PC-3 (cell line): ENCODE results near the gene UBE2Q2. TPM values are rescaled to one million over a fixed set of nuclear protein-coding genes. Genes with fewer than 3 reads are reported as not detected.
A peak's percentile ranks its signal among the peaks of the same experiment; 100 is the strongest.

Experiments
- ATAC-seq: fragments of 200-7000 bp; cut with Tn5 transposase; 2 replicates; pipeline ENCODE4 v1.9.1; 2020; ENCODE audit warnings: mild to moderate bottlenecking, moderate library complexity
- BruUV-seq: library from RNA; stranded (reverse); fragments of 400-500 nt; replicated peaks from 2 replicates; lab custom pipeline; 2021; lab: Mats Ljungman, UMichigan
- CTCF ChIA-PET: fragments of 300-600 bp; sonication (Branson Sonifier 250); formaldehyde crosslinking; loops from one replicate; lab custom pipeline; 2022; ENCODE audit warnings: antibody characterized with exemption; lab: Charles Lee
- POLR2A ChIA-PET: fragments of 300-600 bp; sonication (Branson Sonifier 250); formaldehyde crosslinking; loops from one replicate; lab custom pipeline; 2022; ENCODE audit warnings: antibody characterized with exemption; ENCODE audit not compliant: unreplicated experiment; lab: Charles Lee
- DNase-seq: peaks from one replicate; pipeline ENCODE4 v3.0.0-alpha.2; 2015
- H2AFZ ChIP-seq: fragments of 300-600 bp; sonication (generic); 2 replicates; pipeline ENCODE4 v1.6.0; 2016; ENCODE audit warnings: antibody characterized with exemption, low read length
- H3F3A ChIP-seq: fragments of 300-600 bp; sonication (generic); one replicate; pipeline ENCODE4 v1.6.0; 2017; ENCODE audit warnings: antibody characterized with exemption, low read length, control low read depth, mild to moderate bottlenecking; ENCODE audit not compliant: unreplicated experiment
- H3K27ac ChIP-seq: fragments of 300-600 bp; sonication (generic); 2 replicates; pipeline ENCODE4 v1.5.1; 2016; ENCODE audit warnings: mild to moderate bottlenecking, low read length
- H3K27me3 ChIP-seq: fragments of 300-600 bp; sonication (generic); 2 replicates; pipeline ENCODE4 v1.6.1; 2016; ENCODE audit warnings: low read length, mixed read lengths
- H3K36me3 ChIP-seq: fragments of 300-600 bp; sonication (generic); 2 replicates; pipeline ENCODE4 v1.6.1; 2016; ENCODE audit warnings: low read depth, mixed run types, low read length, mixed read lengths
- H3K4me1 ChIP-seq: fragments of 300-600 bp; sonication (generic); 2 replicates; pipeline ENCODE4 v1.5.1; 2016; ENCODE audit warnings: low read length; ENCODE audit not compliant: insufficient read depth
- H3K4me2 ChIP-seq: fragments of 300-600 bp; sonication (generic); 2 replicates; pipeline ENCODE4 v1.6.0; 2016; ENCODE audit warnings: low read length
- H3K4me3 ChIP-seq: fragments of 300-600 bp; sonication (generic); 2 replicates; pipeline ENCODE4 v1.5.1; 2016; ENCODE audit warnings: mild to moderate bottlenecking, low read length, mixed read lengths
- H3K79me2 ChIP-seq: fragments of 300-600 bp; sonication (generic); 2 replicates; pipeline ENCODE4 v1.6.1; 2017; ENCODE audit warnings: low read length, mixed read lengths
- H3K9ac ChIP-seq: fragments of 300-600 bp; sonication (generic); 2 replicates; pipeline ENCODE4 v1.6.0; 2016; ENCODE audit warnings: mild to moderate bottlenecking, low read length
- H3K9me2 ChIP-seq: fragments of 300-600 bp; sonication (generic); replicated peaks from 2 replicates; pipeline ENCODE4 v1.6.1; 2016; ENCODE audit warnings: mixed run types, low read length, mixed read lengths
- H3K9me3 ChIP-seq: fragments of 300-600 bp; sonication (generic); 2 replicates; pipeline ENCODE4 v1.6.1; 2016; ENCODE audit warnings: low read length, mixed read lengths
- H4K20me1 ChIP-seq: fragments of 300-600 bp; sonication (generic); 2 replicates; pipeline ENCODE4 v1.6.1; 2016; ENCODE audit warnings: low read length, mixed read lengths
- CTCF ChIP-seq: fragments of 300-600 bp; sonication (generic); conservative IDR thresholded peaks from 2 replicates; pipeline ENCODE4 v1.5.1; 2017; ENCODE audit warnings: antibody characterized with exemption, low read depth, mild to moderate bottlenecking, low read length
- EZH2 ChIP-seq: fragments of 300-600 bp; sonication (generic); IDR thresholded peaks from one replicate; pipeline ENCODE4 v1.6.1; 2017; ENCODE audit warnings: antibody characterized with exemption, mild to moderate bottlenecking, low read length; ENCODE audit not compliant: unreplicated experiment
- EZH2phosphoT487 ChIP-seq: fragments of 300-600 bp; sonication (generic); IDR thresholded peaks from 2 replicates; pipeline ENCODE4 v1.6.1; 2018; ENCODE audit warnings: mild to moderate bottlenecking, antibody characterized with exemption, low read length, borderline replicate concordance
- intact Hi-C: fragments of 100-400 bp; cut with micrococcal nuclease; formaldehyde crosslinking; loops from 2 replicates; pipeline ENCODE4 v1.9.0; 2023
- total RNA-seq: library from RNA; depleted of rRNA; stranded (reverse); fragments of >200 nt; gene quantifications from 2 replicates; pipeline ENCODE4 v1.2.3, GENCODE V29; 2014

Gene UBE2Q2
- total RNA-seq, 1 experiment from 2014 or later, result 20.3 TPM

- Histone ChIP-seq H3K79me2 (no peaks in the 10 kb centered on the region), H3K36me3 (0 out of 2 replicates have a peak, but pooled peaks cover 4% of the 10 kb centered on the region), H3K4me2 (no peak overlapping the region), H3K9ac (no peak overlapping the region), H2AFZ (no peak overlapping the region), H3K4me3 (no peak overlapping the region), H3K9me2 (no peaks in the 10 kb centered on the region), H3K4me1 (no peaks in the 10 kb centered on the region), H4K20me1 (no peaks in the 10 kb centered on the region), H3K27ac (no peak overlapping the region), H3F3A (no peaks in the 10 kb centered on the region), H3K27me3 (no peaks in the 10 kb centered on the region), H3K9me3 (no peaks in the 10 kb centered on the region)
- TF ChIP-seq EZH2phosphoT487, result no peak
- no peak for TF ChIP-seq CTCF
- TF ChIP-seq EZH2, result no peak
- no TSS peak for BruUV-seq
- ChIA-PET CTCF (no interaction called here), POLR2A (no interaction called here)
- intact Hi-C loops, result no loop called here
- DNase-seq (no peak), ATAC-seq (no peak)
Measured at GRCh38 chr15:75942464-75942863, 99.2 kb downstream of the UBE2Q2 start.

DNA sequence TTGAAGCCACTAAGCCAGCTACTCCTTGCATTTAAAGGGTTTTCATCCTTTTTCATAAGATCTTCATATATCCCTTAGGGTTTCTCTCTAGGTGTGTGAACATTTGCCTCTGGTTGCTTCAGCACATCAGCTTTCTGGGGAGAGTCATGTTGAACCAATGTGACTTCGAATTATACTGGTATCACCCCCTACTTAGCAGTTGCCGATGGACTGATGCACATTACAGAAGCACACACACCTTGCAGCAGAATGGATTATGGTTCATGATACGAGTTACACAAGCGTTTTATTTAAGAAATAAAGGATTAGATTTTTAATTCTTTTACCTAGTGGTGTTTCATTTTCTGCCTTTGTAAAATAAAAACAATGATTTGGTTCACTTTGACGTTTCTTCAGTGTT is 100.0 kb downstream of the UBE2Q2 start:
- no TSS peak for BruUV-seq
- no peak overlapping the region for H3K9ac ChIP-seq
- no peaks in the 10 kb centered on the region for H3K9me2 ChIP-seq
- H3K9me3 ChIP-seq, result no peaks in the 10 kb centered on the region
- no peak overlapping the region for H3K4me2 ChIP-seq
- no peaks in the 10 kb centered on the region for H3K4me1 ChIP-seq
- H3F3A ChIP-seq, result no peaks in the 10 kb centered on the region
- no peaks in the 10 kb centered on the region for H4K20me1 ChIP-seq
- H2AFZ ChIP-seq, result no peak overlapping the region
- 0 out of 2 replicates have a peak, but pooled peaks cover 4% of the 10 kb centered on the region for H3K36me3 ChIP-seq
- no peaks in the 10 kb centered on the region for H3K79me2 ChIP-seq
- ATAC-seq, result no peak
- no peak for TF ChIP-seq CTCF
- no peak for TF ChIP-seq EZH2
- TF ChIP-seq EZH2phosphoT487, result no peak
- ChIA-PET CTCF (no interaction called here), POLR2A (no interaction called here)
- no peak for DNase-seq
- intact Hi-C loops, result no loop called here
- no peaks in the 10 kb centered on the region for H3K27me3 ChIP-seq
- no peak overlapping the region for H3K4me3 ChIP-seq
- H3K27ac ChIP-seq, result no peak overlapping the region

- no peaks in the 10 kb centered on the region for H3K79me2 ChIP-seq
- H3K9me3 ChIP-seq, result no peaks in the 10 kb centered on the region
- CTCF ChIA-PET, result no interaction called here
- no peaks in the 10 kb centered on the region for H4K20me1 ChIP-seq
- no peak overlapping the region for H3K4me2 ChIP-seq
- POLR2A ChIA-PET, result no interaction called here
- no peak overlapping the region for H3K4me3 ChIP-seq
- DNase-seq (peak; percentile 7), ATAC-seq (peak; percentile 40; the same call in 1 of the 2 replicates)
- no peaks in the 10 kb centered on the region for H3F3A ChIP-seq
- H3K36me3 ChIP-seq, result 0 out of 2 replicates have a peak, but pooled peaks cover 4% of the 10 kb centered on the region
- BruUV-seq, result TSS peak; percentile 24
- H3K27ac ChIP-seq, result no peak overlapping the region
- no peak overlapping the region for H3K9ac ChIP-seq
- H3K9me2 ChIP-seq, result no peaks in the 10 kb centered on the region
- no peak for TF ChIP-seq EZH2phosphoT487
- TF ChIP-seq EZH2, result no peak
- no peak for TF ChIP-seq CTCF
- no peaks in the 10 kb centered on the region for H3K27me3 ChIP-seq
- no peak overlapping the region for H2AFZ ChIP-seq
- intact Hi-C loops, result no loop called here
- no peaks in the 10 kb centered on the region for H3K4me1 ChIP-seq
Measured at GRCh38 chr15:75943713-75944215, 100.5 kb downstream of the UBE2Q2 start.
